K562 (cell line): Measurements from ENCODE around the gene NAPA. TPM values are rescaled to one million over a fixed set of nuclear protein-coding genes. Genes with fewer than 3 reads are reported as not detected.
A peak's percentile ranks its signal among the peaks of the same experiment; 100 is the strongest.

Experiments
- MAZ ChIP-seq, 2 experiments: fragments of 450-650 bp in 1 of 2; sonication (generic) in 1 of 2; formaldehyde crosslinking; IDR thresholded peaks in 1 of 2; conservative IDR thresholded peaks in 1 of 2; 2 replicates each; pipeline versions ENCODE4 v1.4.0 to v1.5.0; 2020; ENCODE audit warnings: mild to moderate bottlenecking in 1 of 2, missing genetic modification reagents in 1 of 2
- ZNF184 ChIP-seq: sonication (generic); formaldehyde crosslinking; IDR thresholded peaks from 2 replicates; pipeline ENCODE4 v1.5.0; 2020; ENCODE audit warnings: missing genetic modification reagents
- ZNF212 ChIP-seq: fragments of 450-650 bp; formaldehyde crosslinking; IDR thresholded peaks from 2 replicates; pipeline ENCODE4 v1.4.0; 2020; ENCODE audit warnings: mild to moderate bottlenecking
- ZNF3 ChIP-seq: fragments of 250-450 bp; sonication (Bioruptor Pico); IDR thresholded peaks from 2 replicates; pipeline ENCODE4 v1.5.0; 2021; ENCODE audit warnings: mild to moderate bottlenecking, moderate library complexity
- ZNF584 ChIP-seq: fragments of 200-800 bp; sonication (Bioruptor generic); IDR thresholded peaks from 2 replicates; pipeline ENCODE4 v1.6.1; 2016; ENCODE audit warnings: low read depth, mild to moderate bottlenecking, missing genetic modification characterization, missing compliant biosample characterization
- ZNF764 ChIP-seq: fragments of 250-450 bp; sonication (Bioruptor Pico); IDR thresholded peaks from 2 replicates; pipeline ENCODE4 v1.4.0; 2020; ENCODE audit warnings: low read depth, mild to moderate bottlenecking, moderate library complexity
- polyA plus RNA-seq, 8 experiments: library from polyadenylated mRNA; depleted of rRNA in 4 of 8; stranded (reverse) in 5 of 8; unstranded in 3 of 8; fragments of >200 nt; fragmentation: Nextera tagmentation in 2 of 8; fragmentation: Illumina TruSeq in 1 of 8; extraction: Ambion mirVana in 2 of 8; extraction: Trizol in 1 of 8; gene quantifications; 2 replicates each; pipeline versions ENCODE4 v1.2.1 to v1.2.3, GENCODE V29; 2011 to 2014; ENCODE audit warnings: inconsistent platforms in 1 of 8, missing spikeins in 1 of 8
- total RNA-seq, 7 experiments: library from RNA; depleted of rRNA in 6 of 7; stranded (reverse); fragments of >200 nt in 6 of 7; fragmentation: Illumina TruSeq in 2 of 7; extraction: Trizol in 2 of 7; gene quantifications; 2 replicates each; pipeline versions ENCODE4 v1.2.1 to v1.2.3, GENCODE V29; 2011 to 2021; ENCODE audit warnings: low replicate concordance in 1 of 7
- TF ChIP-seq, protein P1 (sequence below): IDR thresholded peaks from 3 replicates; pipeline ENCODE4 v1.6.1; 2011; ENCODE audit warnings: borderline replicate concordance, mild to moderate bottlenecking, moderate library complexity; ENCODE audit not compliant: insufficient read length; ENCODE audit errors: extremely low read depth
- TF ChIP-seq, protein P2 (sequence below): fragments of 450-650 bp; IDR thresholded peaks from 2 replicates; pipeline ENCODE4 v1.6.1; 2017; ENCODE audit warnings: antibody characterized with exemption, mild to moderate bottlenecking
- TF ChIP-seq, protein P3 (sequence below), 2 experiments: IDR thresholded peaks; 2 replicates each; pipeline ENCODE4 v1.6.1; 2011; ENCODE audit warnings: borderline replicate concordance in 1 of 2, control low read depth in 1 of 2, low read depth in 1 of 2, low read length in 1 of 2, mild to moderate bottlenecking in 1 of 2, mixed read lengths in 1 of 2, moderate library complexity in 1 of 2; ENCODE audit not compliant: insufficient read depth in 1 of 2, insufficient read length in 1 of 2, poor library complexity in 1 of 2, severe bottlenecking in 1 of 2; ENCODE audit errors: extremely low read depth in 1 of 2
- TF ChIP-seq, protein P4 (sequence below): fragments of 200-800 bp; sonication (Bioruptor generic); IDR thresholded peaks from 2 replicates; pipeline ENCODE4 v1.6.1; 2017; ENCODE audit warnings: missing genetic modification characterization, missing compliant biosample characterization
- TF ChIP-seq, protein P5 (sequence below): fragments of 250-450 bp; sonication (Bioruptor Pico); IDR thresholded peaks from 2 replicates; pipeline ENCODE4 v1.8.0; 2022; ENCODE audit warnings: moderate library complexity, mild to moderate bottlenecking, inconsistent platforms

NAPA gene
- total and polyA plus RNA-seq, 9 of the 15 experiments (the other 6 are each of a cell fraction or from before 2014, with no cell fraction given): 5.4 to 98.6 (median 77.5) TPM

DNA sequence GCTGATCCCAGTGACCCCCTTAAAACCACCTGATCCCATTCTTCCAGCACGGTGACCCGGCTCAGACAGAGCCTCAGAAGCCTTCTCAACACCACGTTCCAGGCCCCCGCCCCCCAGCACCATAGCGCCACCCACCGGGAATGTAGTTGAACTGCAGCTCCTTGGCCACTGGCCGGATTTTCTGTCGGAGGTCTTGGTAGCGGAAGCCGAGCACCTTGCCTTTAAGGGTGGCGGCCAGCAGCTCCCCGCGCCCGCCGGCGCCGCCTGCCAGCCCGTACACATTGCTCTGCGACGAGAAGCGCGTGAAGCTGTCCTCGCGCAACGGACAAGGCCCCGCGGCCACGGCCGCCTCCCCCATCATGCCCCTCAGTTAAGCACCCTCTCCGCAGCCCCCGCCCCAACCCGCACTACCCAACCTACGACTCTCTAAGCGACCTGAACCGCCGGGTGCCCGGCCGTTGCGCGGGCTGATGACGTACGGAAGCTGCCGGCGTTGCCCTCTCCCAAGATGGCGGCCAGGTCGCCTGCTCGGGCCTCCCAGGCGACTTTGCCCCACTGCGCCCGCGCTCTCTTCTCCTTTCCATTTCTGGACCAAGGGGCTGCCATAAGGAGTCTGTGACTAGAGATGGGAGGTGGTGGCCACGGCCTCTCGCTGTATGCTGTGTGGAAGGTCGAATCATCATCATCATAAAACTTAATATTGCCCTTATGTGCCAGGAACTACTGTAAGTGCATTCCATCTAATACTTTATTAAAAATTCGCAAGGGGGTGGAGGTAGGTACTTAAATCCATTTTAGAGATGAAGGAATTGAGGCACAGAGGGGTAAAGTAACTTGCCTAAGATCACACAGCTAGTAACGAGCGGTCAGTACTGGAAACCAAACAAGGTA lies 30.8 kb downstream of the NAPA start, which contains the start of gene KPTN (continued):
- TF ChIP-seq, protein P1, sequence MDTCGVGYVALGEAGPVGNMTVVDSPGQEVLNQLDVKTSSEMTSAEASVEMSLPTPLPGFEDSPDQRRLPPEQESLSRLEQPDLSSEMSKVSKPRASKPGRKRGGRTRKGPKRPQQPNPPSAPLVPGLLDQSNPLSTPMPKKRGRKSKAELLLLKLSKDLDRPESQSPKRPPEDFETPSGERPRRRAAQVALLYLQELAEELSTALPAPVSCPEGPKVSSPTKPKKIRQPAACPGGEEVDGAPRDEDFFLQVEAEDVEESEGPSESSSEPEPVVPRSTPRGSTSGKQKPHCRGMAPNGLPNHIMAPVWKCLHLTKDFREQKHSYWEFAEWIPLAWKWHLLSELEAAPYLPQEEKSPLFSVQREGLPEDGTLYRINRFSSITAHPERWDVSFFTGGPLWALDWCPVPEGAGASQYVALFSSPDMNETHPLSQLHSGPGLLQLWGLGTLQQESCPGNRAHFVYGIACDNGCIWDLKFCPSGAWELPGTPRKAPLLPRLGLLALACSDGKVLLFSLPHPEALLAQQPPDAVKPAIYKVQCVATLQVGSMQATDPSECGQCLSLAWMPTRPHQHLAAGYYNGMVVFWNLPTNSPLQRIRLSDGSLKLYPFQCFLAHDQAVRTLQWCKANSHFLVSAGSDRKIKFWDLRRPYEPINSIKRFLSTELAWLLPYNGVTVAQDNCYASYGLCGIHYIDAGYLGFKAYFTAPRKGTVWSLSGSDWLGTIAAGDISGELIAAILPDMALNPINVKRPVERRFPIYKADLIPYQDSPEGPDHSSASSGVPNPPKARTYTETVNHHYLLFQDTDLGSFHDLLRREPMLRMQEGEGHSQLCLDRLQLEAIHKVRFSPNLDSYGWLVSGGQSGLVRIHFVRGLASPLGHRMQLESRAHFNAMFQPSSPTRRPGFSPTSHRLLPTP: no peak
- TF ChIP-seq ZNF212 (CRISPR knock-in tag): no peak
- TF ChIP-seq, protein P2, sequence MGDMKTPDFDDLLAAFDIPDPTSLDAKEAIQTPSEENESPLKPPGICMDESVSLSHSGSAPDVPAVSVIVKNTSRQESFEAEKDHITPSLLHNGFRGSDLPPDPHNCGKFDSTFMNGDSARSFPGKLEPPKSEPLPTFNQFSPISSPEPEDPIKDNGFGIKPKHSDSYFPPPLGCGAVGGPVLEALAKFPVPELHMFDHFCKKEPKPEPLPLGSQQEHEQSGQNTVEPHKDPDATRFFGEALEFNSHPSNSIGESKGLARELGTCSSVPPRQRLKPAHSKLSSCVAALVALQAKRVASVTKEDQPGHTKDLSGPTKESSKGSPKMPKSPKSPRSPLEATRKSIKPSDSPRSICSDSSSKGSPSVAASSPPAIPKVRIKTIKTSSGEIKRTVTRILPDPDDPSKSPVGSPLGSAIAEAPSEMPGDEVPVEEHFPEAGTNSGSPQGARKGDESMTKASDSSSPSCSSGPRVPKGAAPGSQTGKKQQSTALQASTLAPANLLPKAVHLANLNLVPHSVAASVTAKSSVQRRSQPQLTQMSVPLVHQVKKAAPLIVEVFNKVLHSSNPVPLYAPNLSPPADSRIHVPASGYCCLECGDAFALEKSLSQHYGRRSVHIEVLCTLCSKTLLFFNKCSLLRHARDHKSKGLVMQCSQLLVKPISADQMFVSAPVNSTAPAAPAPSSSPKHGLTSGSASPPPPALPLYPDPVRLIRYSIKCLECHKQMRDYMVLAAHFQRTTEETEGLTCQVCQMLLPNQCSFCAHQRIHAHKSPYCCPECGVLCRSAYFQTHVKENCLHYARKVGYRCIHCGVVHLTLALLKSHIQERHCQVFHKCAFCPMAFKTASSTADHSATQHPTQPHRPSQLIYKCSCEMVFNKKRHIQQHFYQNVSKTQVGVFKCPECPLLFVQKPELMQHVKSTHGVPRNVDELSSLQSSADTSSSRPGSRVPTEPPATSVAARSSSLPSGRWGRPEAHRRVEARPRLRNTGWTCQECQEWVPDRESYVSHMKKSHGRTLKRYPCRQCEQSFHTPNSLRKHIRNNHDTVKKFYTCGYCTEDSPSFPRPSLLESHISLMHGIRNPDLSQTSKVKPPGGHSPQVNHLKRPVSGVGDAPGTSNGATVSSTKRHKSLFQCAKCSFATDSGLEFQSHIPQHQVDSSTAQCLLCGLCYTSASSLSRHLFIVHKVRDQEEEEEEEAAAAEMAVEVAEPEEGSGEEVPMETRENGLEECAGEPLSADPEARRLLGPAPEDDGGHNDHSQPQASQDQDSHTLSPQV: no peak
- no peak for TF ChIP-seq ZNF184
- TF ChIP-seq ZNF584: no peak
- TF ChIP-seq ZNF3 (CRISPR knock-in tag): no peak
- peak; percentile 94 to 95 for TF ChIP-seq MAZ (CRISPR knock-in tag; conservative IDR thresholded peaks at IDR 0.05 in 1 of 2, IDR thresholded peaks at IDR 0.05 in 1 of 2)
- TF ChIP-seq, protein P3, sequence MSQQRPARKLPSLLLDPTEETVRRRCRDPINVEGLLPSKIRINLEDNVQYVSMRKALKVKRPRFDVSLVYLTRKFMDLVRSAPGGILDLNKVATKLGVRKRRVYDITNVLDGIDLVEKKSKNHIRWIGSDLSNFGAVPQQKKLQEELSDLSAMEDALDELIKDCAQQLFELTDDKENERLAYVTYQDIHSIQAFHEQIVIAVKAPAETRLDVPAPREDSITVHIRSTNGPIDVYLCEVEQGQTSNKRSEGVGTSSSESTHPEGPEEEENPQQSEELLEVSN (IDR thresholded peaks at IDR 0.05; ENCODE audit: borderline replicate concordance in 1 of 2, extremely low read depth in 1 of 2, insufficient read depth in 1 of 2, insufficient read length in 1 of 2, low read depth in 1 of 2, low read length in 1 of 2, poor library complexity in 1 of 2, severe bottlenecking in 1 of 2): no peak
- TF ChIP-seq, protein P4, sequence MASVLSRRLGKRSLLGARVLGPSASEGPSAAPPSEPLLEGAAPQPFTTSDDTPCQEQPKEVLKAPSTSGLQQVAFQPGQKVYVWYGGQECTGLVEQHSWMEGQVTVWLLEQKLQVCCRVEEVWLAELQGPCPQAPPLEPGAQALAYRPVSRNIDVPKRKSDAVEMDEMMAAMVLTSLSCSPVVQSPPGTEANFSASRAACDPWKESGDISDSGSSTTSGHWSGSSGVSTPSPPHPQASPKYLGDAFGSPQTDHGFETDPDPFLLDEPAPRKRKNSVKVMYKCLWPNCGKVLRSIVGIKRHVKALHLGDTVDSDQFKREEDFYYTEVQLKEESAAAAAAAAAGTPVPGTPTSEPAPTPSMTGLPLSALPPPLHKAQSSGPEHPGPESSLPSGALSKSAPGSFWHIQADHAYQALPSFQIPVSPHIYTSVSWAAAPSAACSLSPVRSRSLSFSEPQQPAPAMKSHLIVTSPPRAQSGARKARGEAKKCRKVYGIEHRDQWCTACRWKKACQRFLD: peak; percentile 87
- TF ChIP-seq, protein P5, sequence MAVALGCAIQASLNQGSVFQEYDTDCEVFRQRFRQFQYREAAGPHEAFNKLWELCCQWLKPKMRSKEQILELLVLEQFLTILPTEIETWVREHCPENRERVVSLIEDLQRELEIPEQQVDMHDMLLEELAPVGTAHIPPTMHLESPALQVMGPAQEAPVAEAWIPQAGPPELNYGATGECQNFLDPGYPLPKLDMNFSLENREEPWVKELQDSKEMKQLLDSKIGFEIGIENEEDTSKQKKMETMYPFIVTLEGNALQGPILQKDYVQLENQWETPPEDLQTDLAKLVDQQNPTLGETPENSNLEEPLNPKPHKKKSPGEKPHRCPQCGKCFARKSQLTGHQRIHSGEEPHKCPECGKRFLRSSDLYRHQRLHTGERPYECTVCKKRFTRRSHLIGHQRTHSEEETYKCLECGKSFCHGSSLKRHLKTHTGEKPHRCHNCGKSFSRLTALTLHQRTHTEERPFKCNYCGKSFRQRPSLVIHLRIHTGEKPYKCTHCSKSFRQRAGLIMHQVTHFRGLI (CRISPR knock-in tag): no peak
- no peak for TF ChIP-seq ZNF764 (CRISPR knock-in tag)
